GM19397 (cell line): ENCODE data around the gene ARGLU1.

Experiments used
- ATAC-seq: cut with Tn5 transposase; IDR thresholded peaks from one replicate; pipeline ENCODE4 v1.9.1; 2021; ENCODE audit warnings: mild to moderate bottlenecking, moderate library complexity; ENCODE audit not compliant: unreplicated experiment

ARGLU1 gene

DNA sequence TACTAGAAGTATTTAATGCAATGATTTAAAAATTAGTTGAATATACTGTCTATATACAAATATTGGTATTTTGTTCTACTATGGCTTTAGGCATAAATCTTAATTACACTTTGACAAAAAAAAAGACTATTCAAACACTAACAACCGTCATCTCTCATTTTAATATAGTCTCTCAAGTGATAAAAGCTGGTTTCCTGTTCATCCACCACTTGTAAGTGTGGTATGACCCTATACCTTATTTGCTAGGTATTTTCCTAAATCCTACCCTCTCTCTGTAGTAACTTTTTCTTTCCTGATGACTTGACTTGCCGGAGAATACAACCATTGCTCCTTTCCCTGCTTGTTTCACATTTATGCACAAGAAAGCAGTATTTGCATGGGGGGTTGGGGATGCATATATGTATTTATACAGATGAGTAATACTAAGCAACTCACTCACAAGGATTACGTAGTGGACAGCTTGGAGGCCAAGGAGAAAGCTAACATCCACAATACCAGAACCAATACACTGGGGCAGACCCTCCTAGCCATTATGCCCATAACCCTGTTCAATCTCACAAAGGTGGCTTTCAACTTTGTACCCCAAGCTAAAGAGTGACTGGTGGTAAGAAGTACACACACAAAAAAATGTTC lies 19.8 kb downstream of the ARGLU1 start:
- ATAC-seq: no peak

DNA sequence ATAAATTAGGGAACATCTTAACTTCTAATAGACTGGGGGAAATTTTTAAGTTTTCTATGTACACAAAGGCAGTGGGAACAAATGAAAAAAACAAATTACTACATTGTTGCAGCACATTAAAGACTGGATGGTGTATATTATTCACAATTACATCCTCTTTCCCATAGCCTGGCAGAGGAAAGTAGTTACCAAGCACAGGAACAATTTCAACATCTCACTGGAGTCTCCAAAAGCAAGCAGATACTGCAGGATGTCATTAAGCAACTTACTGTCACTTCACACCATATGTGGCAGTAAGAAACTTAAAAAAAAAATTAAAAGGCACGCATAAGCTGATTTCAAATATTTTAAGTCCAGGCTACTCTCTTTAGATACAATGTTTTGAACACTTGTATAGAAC lies 26.1 kb downstream of the ARGLU1 start:
- no peak for ATAC-seq

DNA sequence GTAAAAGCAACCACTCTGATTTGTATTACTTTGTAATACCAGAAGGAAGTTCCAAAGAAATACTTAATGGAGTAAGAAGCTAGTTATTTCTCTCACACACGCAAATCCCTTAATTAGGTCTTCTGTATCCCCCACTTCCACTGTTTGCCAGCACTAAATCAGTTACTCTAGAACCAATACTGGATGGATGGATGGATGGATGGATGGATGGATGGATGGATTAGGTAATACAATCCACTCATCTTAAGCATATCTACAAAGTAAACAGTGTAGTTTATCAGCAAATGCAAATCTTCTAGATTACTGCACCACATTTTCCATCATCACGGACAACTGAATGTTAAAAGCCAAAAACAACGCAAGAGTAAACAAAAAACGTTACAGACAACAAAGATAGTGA lies 27.3 kb downstream of the ARGLU1 start:
- ATAC-seq: no peak

DNA sequence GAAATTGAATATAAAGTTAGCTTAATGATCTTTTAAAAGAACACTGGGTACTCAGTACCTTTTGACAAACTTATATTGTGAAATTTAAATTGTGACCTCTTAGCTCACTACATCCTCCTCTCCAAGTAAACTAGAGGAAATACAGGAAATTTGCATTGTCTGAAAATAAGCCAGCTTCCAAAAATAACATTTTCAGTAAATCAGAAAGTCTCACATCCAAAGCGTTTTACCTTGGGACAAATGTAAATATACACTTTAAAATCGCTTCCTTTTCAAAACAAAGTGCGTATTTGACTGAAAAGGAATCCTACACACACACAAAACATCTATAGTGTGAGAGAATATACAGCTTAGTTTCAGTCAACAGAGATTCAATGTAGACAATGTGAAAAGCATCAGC lies 30.4 kb downstream of the ARGLU1 start:
- no peak for ATAC-seq

DNA sequence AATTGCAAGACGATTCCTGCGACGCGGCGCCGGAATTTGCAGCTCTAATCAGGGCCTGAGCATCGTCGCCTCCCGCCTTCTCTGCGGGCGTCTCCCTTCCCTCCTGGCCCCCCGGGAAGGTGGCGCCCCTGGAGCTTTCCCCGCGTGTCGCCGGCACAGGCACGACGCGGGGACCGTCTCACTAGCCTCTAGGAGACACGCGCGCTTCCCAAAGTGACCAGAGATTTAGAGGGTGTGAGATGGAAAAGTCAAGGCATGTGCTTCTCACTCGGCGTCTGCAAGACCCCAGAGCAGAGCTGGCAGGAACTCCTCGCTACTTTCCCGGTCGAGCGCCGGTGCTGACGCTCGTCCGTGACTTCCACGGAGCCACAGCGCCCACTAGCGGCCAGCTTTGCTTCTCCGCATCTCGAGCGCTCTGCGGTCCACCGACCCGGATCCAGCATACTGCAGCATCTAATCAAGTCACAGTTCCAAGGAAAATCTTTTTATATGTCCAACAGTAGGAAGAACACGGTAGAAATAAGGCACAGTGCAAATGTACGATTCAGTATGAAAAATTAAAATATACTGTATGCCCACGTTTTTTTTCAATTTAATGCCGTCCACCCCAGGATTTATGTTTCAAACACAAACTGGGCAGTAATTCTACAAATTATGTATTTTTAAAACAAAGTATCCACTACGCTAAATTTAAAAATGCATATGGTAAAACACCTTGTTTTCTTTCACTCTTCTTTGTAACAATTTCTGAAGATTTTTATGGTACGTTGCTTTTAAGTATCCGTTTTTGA lies 31.5 kb downstream of the ARGLU1 start:
- ATAC-seq: peak; percentile 30

DNA sequence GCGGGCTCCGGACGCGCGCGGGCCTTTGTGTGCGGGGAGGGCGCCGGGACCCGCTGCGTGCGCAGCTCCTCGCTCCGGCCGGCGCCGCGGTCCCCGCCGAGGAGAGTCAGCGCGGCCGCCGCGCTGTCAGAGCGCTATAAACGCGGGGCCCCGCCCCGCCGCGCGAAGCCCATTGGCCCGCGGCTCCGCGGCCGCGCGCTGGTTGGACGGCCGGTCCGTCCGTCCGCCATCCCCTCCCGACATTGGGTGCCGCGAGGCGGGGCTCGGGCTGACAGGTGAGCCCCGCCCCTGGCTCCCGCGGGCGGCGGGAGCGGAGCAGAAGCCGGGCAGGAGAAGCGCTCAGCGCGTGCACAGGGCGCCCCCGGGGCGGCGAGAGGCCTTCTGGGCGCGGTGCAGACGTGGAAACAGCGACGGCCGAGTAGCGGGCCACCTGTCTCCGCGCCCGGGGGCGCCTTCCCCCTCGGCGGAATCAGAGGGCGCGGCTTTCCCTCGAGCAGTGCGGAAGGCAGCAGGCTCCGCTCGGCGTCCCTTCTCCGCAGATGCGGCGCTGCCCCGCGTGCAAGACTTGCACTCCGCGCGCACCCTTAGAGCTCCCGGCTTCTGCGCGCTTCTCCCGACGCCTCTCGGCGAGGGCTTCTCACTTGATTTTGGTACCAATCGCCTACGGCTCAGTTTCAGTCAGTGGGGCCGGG lies 32.2 kb downstream of the ARGLU1 start, which contains the start of gene EFNB2:
Gene EFNB2 (minus strand): TSS at position 111 of the 692 bp plus-strand sequence. CDS start 698 bp downstream, outside the sequence.
- ATAC-seq: peak; percentile 95

DNA sequence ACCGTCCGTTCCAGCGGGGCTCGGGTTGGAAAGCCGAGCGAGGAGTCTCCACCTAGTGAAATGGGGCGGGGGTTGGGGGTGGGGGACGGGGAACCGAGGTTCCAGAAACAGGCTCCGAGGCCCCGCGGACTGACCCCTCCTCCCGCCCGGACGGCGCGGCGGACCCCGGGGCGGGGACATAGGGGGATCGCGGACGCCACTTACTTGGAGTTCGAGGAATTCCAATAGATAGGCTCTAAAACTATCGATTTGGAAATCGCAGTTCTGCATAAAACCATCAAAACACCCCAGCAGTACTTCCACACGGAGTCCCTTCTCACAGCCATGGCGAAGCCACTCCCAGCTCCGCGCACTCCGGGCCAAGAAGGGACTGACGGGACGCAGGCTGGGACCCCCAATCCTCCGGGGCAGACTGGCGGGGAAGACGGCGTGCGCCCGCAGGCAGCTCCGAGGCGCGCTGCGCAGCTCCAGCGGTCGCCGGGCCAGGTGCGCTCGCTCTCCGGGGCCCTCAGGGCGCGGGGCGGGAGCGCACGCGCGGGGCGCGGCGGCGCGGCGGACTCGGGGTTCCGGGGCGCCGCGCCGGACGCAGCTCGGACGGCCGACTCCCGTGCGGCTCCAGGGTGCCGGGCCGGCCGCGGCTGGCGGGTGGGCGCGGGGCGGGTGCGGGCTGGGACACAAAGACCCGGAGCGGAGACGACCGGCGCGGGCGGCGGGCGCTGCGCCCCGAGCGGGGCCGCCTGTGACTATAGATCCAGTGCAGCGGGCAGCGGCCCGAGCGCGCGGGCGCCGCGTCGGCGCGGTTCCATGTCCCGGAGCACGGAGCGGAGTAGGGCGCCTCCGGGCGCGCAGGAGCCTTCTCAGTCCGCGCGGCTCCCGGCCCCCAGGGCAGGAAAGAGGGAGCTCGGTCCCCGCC lies 33.0 kb downstream of the ARGLU1 start:
- ATAC-seq: peak; percentile 28

DNA sequence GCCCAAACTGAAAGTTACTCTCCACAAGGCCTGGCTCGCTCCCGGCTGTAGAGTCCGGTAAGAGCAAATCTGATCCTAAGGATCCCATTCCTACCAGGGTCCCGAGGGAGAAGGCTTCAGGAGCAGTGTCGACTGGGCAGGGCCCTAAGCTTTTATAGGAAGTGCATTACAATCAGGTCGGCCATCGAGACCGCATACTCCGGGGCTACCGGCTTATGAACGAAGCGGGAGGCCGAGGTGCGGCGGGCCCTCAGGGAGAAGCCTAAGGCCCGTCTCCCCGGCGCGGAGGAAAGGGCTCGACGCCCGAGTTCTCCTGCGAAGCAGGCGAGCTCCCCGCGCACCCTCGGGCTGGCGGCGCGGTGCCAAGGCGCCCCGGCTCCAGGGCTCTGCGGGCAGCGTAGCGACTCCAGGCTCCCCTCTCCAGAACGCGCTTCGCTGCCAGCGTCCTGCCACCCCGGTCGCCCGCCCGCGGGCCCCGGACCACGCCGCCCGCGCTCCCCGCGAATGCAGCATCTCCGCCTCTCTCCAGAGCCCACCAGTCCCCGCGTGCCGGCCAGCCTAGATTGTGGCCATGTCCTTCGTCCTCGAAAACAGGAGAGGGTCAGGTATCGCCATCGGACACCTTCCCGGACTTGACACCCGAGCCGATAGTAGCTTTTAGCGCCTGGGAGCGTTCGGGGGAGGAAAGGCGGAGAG lies 33.8 kb downstream of the ARGLU1 start:
- ATAC-seq: no peak

DNA sequence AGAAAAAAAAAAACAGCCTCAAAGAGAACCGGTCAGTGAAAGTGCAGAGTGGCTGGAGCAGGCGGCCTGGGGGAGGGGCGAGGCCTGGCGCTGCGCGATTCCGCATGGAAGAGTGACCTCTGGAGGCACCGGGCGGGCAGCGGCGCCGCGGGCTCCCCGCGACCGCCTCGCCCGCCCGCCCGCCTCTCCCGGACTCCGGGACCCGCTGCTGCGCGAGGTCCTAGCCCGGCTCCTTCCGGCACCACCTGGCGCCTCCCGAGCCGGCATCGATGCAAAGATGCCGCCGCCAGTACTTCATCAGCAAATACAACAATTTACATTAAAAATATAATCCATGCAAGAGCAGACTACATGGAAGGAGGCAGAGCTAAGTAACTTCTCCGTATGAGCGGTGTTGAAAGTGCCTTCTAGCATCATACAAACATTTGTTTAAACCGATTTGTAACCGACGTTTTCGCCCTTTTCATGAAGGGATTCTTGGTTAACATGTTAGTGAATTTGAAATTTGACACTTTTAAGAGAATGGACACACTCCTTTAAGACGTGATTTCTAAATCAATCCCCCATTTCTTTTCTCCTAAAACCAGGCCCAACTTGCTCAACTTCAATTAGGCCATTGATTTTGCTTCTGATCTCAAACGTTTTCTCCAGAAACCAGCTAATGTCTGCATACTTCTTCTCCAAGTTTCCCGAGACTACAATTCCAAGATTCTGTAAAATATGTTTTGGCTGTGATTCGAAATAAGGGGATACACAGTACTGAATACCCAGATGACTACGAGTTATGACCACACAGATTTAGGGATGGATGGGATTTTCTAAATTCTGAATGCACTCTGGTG lies 34.6 kb downstream of the ARGLU1 start:
- no peak for ATAC-seq

DNA sequence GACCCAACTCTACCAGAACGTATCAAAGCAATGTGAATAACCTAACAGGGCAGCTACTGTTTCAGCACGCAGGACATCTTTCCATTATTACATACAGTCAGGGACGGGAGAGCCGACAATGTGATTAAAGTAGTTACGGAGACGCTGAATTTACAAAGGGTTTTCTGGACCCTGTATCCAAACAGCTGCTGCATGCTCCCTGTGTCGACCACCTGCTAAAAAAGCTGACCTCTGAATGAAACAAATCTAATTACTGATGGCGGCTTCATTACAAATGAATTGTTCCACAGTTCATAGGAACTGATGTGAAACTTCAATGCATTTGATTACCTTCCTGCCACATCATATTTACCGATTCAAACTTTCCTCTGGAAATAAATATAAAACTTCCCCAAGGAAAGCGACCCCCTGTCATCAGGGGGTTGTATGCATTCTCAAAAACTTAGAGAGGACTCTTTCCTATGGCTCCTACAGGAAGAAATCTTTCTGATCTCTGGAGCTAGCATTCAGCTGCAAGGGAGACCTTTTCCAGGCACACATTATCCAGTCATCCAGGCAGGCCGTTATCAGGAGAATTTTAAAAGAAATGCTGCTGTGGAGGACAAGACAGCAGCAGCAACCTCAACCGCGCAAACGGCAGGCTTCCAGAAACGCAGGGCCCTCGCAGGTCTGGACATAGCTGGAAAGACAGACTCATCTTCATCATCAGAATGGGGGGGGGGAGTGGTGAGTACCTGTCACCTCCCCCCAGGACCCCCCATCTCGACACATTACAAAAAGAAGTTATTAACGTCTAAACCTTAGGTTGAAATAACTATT lies 35.6 kb downstream of the ARGLU1 start:
- ATAC-seq: no peak

DNA sequence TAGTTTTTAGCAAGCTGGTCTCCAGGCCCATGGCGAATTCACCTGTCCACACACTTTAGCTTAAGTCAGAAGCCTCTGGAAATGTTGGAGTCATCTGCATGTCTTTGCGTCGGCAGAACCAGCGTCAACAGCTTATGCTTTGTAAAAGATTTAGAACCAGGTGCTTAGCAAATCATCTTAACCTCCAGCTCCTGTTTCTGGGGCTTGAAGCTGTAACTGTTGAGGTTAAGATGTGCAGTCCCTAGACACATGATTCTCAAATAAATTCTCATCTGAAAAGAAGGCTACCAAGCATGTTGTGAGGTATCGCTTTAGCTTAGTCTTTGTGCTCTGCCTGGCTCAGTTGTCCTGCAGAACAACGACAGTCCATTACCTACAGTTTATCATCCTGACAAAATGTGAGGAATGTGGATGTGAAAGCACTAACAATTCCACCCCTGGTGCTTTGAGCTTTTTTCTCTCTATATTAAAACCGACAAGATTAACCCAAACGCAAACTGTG lies 36.9 kb downstream of the ARGLU1 start:
- no peak for ATAC-seq

DNA sequence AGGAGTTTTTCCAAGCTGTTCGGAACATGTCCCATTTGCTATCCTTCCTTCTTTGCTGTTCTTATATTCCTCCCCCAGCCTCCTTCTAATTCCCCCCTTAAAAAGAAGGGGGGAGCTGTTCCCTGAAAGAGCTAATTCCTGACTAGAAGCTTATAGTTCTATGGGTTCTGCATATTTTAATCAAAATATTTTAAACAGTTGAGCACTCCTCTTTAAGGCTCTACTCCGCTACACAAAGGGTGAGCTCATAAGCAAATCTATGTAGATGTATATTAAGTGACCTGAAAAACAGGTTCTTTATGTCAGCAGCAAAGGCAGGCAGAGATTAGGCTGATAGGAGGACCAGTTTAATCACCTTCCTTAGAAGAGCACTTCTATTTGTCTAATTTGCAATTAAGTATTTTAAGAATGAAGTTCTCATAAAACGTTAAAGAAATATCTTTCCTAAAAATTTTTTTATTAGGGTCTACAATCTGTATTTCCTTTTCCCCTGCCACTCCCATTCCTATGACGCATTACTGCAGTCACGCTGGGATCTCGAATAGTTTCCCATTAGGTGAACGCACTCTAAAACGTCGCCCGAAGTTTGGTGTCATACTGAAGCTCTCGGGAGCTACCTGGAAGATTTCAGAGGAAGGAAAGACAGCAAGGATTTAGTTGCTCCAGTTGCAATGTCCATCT lies 37.6 kb downstream of the ARGLU1 start:
- ATAC-seq: no peak

DNA sequence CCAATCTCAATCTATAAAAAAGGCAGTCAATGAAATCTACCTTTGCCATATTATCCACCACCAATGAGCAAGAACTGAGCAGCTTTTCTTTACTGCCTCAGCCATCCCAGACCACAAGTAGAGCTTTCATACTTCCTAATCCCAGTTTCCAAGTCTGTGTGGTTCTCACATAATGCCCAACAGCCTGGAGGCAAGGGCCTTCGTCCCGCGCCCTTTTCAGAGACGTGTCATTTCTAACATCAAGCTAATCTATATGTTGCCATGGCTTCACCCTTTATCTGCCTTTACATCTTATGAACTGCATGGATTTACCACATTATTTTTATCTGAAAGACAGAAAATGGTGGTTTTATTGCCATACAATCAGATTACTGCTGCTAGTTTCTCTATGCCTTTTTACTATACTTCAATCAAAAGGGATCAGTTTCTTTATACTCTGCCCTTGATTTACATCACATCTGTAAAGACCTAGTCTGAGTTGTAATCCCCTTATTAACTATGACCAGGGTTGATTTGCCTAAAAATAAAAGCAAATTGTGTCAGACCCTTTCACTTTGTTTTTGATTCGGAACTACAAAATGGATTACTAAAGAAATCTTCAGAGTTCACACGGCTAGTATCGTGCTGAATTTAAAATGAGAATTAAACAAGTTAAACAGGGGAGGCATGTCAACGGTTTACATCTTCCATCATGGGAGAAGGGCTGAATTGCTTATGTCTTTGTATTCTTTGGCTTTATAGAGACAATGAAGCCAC lies 38.3 kb downstream of the ARGLU1 start:
- ATAC-seq: no peak

DNA sequence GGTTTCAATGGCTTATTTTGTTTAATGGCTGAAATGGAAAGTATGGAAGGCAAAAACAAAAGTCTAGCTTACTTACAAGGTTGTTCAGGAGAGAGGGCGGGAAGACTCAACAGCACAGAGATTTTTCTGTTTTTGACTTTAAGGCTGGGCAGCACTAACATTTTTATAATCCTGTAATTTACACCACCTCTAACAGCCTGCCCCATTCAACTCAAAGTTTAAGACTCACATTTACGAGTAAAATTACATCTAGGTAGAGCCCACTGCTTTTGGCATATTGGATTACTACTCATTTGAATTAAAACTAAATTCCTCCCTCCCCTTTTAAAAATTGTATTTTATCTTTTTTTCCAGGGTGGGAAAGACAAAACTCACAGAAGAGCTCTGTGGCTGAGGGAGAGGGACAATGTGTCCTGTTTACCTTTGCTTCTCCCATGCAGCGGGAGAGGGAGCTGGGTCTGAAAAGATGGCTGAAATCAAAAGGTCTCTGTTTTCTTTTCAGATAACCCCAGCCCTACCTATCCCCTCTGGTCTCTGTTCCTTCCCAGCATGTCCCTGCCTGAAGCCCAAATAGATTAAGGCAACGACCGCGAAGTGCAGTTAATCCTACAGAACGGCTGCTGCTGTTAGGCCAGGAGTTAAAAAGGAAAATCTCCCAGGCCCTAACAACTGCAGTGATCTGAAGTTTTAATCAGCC lies 39.1 kb downstream of the ARGLU1 start:
- ATAC-seq: no peak

DNA sequence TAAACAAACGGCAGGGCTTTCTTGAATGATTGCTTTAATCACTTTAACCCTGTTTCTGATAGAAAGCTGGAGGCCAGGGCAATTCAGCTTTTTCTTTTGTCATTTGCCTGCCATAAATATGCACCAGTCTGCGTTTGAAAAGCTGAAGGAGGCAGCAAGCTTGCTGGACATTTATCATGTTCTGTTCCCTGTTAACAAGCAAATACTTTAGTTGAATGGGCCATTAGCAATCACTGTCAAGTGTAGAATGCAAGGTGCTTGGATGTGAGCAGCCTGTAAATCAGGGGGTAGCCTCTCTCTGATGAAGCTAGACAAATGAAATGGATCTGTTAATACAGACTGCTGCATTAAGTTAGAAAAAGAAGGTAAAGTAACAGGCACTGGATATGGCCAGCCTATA lies 40.1 kb downstream of the ARGLU1 start:
- ATAC-seq: no peak

DNA sequence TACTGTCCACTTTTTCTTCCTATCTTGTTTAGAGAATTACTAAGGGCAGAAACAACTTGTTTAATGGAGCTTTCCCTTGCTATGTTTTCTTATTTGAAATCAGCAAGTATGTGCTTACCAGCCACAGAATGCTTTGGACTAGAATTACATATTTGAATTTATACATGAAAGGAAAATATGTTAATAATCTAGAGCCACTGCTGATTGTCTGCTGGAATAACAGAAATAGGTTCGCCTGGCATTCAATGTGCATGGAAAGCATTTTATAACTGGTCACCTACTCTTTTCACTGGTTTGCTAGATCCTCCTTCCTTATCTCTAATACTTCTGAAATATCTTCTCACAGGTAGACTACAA lies 40.5 kb downstream of the ARGLU1 start:
- no peak for ATAC-seq
